ENCODE data around the gene CCDC171.

- TF ChIP-seq CTCF (IDR thresholded peaks at IDR 0.05; ENCODE audit: poor library complexity, severe bottlenecking) (peak; percentile 66), REST (IDR thresholded peaks at IDR 0.05; ENCODE audit: borderline replicate concordance) (no peak), TAF1 (IDR thresholded peaks at IDR 0.05; ENCODE audit: low read depth) (no peak), POLR2AphosphoS5 (IDR thresholded peaks at IDR 0.05) (no peak), EP300 (conservative IDR thresholded peaks at IDR 0.05; ENCODE audit: poor library complexity, severe bottlenecking) (no peak)
These were observed 89.6 kb downstream of the CCDC171 start for GRCh38 chr9:15642369-15642962.
